Stimulated activated CD4-positive, alpha-beta T cell treated with anti-CD3 and anti-CD28 coated beads, Interleukin-15, amount 100 ng/mL, for 1 hour (primary cell): ENCODE results near the gene KRTAP1-1.
"Not testable (repeated sequence)": the region's sequence is repeated elsewhere in the genome, so short reads cannot be mapped to it uniquely, and the experiment has no call there.

ENCODE experiments used
- DNase-seq, 2 donors: peaks; one replicate each; pipeline ENCODE4 v3.0.0-alpha.2; 2020; ENCODE audit warnings: low read depth in 1 of 2, low spot score in 1 of 2

KRTAP1-1 gene

GRCh38 chr17:41040783-41041571 lies at the start of gene KRTAP1-1:
KRTAP1-1 (minus strand) TSS chr17:41041450; CDS start chr17:41041397, 53 bp downstream.
- DNase-seq = not testable (repeated sequence)

- not testable (repeated sequence) for DNase-seq
Measured at GRCh38 chr17:41088760-41089352, 47.6 kb upstream of the KRTAP1-1 start.

DNA sequence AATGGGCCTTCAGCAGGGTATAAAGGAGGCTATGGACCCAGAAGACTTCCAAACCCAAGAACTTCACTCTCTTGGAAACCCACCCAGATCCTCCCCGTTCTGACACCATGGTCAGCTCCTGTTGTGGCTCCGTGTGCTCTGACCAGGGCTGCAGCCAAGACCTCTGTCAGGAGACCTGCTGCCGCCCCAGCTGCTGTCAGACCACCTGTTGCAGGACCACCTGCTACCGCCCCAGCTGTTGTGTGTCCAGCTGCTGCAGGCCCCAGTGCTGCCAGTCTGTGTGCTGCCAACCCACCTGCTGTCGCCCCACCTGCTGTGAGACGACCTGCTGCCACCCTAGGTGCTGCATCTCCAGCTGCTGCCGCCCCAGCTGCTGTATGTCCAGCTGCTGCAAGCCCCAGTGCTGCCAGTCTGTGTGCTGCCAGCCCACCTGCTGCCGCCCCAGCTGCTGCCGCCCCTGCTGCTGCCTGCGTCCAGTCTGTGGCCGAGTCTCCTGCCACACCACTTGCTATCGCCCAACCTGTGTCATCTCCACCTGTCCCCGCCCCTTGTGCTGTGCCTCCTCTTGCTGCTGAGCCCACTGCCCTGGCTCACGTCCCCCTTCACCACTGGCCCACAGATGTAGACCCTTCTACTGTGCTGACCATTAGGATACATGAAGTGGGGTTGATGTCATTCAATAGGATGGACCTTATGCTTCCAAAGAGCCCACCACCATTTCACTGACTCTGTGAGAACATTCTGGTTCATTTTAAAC lies 43.0 kb upstream of the KRTAP1-1 start, which contains the start of gene KRTAP4-7:
TSS of gene KRTAP4-7 (plus strand) at position 51 of the 757 bp plus-strand sequence. CDS start at position 108, 57 bp downstream.
- not testable (repeated sequence) for DNase-seq

DNA sequence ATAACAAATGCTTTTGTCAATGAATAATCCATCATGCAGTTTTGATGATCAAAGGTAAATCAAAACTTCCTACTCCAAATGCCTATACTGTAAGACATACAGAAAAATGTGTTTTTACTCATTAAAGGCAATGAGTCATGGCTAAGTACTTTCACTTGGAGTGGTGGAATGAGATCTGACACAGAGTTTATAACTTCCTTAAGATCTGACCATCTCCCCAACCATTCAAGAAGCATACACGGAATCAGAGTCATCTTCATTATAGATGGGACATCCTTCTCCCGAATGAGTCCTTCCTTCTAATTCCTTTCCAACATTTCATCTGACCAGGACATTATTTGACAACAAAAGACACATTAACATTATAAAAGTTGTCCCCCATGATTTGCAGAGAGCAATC lies 42.2 kb upstream of the KRTAP1-1 start:
- DNase-seq = not testable (repeated sequence)

- DNase-seq = no peak
Measured at GRCh38 chr17:41082626-41083025, 41.4 kb upstream of the KRTAP1-1 start.

- no peak for DNase-seq
Measured at GRCh38 chr17:41076788-41077187, 35.5 kb upstream of the KRTAP1-1 start.

DNA sequence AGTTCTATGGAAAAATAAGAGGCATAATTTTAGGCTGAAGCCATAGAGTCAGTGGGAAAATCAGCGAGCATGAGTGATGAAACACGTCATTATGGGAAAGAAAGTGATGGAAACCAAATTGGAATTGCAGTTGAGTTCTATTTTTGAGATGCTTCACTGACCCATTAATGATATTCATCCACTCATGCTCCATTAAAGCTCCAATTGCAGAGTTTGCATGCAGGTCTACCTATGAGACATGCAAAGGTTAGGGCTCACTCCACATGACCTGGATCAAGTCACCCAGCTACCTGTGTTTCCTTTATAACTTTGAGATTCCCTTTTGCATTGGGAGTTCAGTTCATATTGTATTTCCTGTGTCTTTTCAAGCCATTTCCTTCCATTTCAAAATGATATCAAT lies 32.4 kb upstream of the KRTAP1-1 start:
- DNase-seq = no peak

DNA sequence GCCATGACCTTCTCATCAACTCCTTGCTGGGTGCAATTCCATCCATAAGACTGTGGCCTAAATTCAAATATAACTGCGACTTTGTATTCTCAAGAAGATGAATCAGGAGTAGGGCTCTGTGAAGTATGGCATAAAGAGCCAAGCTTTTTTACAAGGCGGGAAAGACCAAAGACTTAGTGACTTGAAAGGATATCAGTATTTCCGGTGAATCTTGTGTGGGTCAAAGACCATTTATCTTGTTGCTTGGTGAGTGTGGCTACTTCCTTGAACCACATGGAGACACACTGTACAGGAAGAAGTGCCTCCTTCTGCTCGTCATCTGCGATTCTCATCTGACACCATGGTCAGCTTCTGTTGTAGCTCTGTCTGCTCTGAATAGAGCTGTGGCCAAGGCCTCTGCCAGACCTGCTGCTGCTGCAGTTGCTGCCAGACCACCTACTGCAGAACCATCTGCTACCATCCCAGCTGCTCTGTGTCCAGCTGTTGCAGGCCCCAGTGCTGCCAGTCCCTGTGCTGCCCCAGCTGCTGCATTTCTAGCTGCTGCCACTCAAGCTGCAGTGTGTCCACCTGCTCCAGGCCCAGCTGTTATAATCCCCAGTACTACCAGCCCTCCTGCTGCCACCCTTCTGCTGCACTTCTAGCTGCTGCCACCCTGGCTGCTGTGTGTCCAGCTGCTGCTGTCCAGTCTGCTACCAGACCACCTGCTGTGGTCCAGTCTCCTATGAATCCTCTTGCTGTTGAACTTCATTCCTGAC lies 30.5 kb upstream of the KRTAP1-1 start:
- no peak for DNase-seq

DNA sequence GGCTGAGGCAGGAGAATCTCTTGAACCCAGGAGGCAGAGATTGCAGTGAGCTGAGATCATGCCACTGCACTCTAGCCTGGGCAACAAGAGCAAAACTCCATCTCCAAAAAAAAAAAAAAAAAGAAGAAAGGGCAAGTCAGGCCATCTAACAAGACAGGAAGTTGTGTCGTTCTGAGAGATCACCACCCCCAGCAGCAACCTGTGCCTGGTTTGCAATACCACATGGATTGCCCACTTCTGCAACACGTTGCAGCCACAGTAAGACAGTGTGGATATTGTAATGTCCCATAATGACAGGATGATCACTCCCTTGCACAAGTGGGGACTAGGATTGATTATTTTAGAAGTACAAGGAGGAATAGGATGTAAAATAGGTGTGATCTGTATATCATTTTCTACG lies 27.8 kb upstream of the KRTAP1-1 start:
- no peak for DNase-seq

DNA sequence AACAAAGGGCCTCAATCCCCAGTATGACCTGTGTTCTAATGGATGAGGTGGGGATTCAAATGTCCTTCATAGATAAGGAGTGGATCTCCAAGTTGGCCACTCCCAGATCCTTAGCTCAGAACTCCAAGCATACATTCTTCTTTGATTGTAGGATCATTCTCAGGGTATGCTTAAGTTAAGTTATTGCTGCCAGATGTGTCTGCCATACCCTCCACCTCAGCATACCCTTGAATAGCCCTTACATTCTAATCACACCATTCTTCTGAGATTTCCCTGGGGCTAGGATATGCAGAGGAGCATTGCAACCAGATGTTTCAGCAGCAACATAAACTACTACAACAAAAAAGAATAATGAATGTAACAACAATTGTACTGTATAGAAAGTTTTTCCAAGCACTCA lies 26.0 kb upstream of the KRTAP1-1 start:
- no peak for DNase-seq

GRCh38 chr17:41065829-41066624 lies 24.8 kb upstream of the KRTAP1-1 start, which contains the start of gene KRTAP2-4:
KRTAP2-4 (minus strand) TSS chr17:41065879; CDS start chr17:41065845, 34 bp downstream.
- DNase-seq = no peak

GRCh38 chr17:41065016-41065689 lies 23.9 kb upstream of the KRTAP1-1 start:
- not testable (repeated sequence) for DNase-seq

DNA sequence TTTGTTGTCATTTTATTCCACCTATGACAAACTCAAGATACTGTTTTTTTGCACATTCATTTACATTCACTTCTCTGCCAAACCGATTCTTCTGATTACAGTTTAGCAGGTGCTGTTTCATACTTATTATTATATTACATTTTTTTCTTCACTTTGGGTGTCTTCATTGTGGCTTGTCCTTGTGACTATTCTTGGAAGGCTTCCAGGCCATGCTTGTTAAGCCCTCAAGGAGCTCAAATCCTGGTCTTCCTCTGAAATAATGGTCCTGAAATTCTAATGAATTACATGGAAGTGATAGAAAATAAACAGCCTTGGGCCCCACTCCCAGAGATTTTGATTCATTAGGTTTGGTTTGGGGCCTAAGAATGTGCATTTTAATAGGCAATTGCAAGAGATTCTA lies 23.1 kb upstream of the KRTAP1-1 start:
- DNase-seq = no peak

- DNase-seq = no peak
Measured at GRCh38 chr17:41063449-41063848, 22.2 kb upstream of the KRTAP1-1 start.

DNA sequence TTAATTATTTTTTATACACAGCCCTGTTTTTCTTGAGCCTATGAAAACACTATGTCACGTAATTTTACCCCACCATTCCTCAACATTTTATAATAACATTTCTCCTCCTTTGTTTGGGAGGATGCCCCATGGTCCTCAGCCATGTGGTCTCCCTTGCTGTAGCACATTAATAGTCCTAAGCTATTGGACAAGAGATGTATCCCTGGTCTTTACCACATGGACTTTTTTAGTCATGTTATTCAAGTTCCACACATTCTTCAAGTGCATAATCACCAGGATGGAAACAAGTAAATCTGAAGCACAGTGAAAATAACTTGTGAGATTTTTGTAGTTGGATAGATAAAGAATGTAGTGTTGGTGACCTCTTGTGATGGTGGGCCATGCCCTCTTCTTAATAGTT lies 20.7 kb upstream of the KRTAP1-1 start:
- DNase-seq = no peak

DNA sequence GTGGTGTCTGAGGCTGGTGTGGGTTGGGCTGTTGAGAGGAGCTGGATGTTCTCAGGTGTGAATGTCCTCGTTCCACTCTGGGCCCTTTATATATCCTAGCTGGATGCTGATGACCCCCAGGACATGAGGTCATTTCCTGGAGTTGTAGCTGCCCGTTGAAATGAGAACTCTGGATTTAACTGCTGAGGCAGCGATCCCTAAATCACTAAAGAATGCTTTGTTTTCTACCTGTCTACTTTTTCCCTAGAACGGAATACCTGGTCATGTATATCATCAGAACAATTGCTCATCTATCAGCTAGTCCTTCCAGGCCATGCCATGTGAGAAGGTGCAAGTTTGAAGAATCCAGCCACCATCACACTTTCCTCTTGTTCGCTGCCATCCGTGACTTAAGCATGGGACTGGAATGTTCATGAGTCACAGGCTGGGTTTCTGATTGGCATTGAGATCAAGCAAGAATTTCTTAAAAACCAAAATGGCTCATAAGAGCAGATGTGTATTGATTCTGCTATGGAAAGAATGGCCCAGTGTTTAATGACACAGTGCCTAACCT lies 18.9 kb upstream of the KRTAP1-1 start, which contains the start of gene KRTAP2-3:
TSS of gene KRTAP2-3 (minus strand) at position 63 of the 553 bp plus-strand sequence. CDS start 64 bp downstream, outside the sequence.
- no peak for DNase-seq

GRCh38 chr17:41059276-41060051 lies 18.2 kb upstream of the KRTAP1-1 start:
- DNase-seq = not testable (repeated sequence)

DNA sequence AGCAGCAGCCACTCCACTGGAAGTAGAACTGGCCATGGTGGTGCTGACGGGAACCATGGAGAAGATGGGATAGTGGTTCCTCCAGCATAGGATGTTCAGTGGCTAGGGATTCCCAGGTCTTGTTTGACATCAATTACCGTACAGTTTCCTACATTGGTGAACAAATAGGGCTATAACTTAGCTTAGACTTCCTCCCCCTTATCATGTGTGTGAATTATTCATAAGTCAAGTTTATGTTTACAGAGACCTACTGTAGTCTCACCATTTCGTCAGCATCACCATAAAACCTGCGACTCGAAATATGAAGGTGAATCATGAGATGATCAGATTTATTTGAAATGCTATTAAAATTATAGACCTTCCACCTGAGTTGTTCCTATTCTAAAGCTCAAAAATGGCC lies 17.5 kb upstream of the KRTAP1-1 start:
- DNase-seq = no peak
